Activated CD4-positive, alpha-beta memory T cell treated with anti-CD3 and anti-CD28 coated beads, Interleukin-2, amount 10 ng/mL, durations not matched to agents 7 days and 5 days (primary cell): ENCODE data around the gene TMEM53. TPM values are rescaled to one million over a fixed set of nuclear protein-coding genes. Genes with fewer than 3 reads are reported as not detected.

Experiments used
- CTCF ChIA-PET: fragments of 350-600 bp; sonication (Branson Sonifier 250); formaldehyde crosslinking; loops from one replicate; lab custom pipeline; 2021; ENCODE audit warnings: antibody characterized with exemption, inconsistent platforms; lab: Charles Lee
- POLR2A ChIA-PET: fragments of 350-600 bp; sonication (Branson Sonifier 250); formaldehyde crosslinking; loops from one replicate; lab custom pipeline; 2021; ENCODE audit warnings: antibody characterized with exemption; lab: Charles Lee
- DNase-seq: peaks from one replicate; pipeline ENCODE4 v3.0.0-alpha.2; 2020
- H3K27ac Mint-ChIP-seq: one replicate; pipeline ENCODE4 v1.8.0; 2021; ENCODE audit warnings: mild to moderate bottlenecking, mixed read lengths
- H3K27me3 Mint-ChIP-seq: one replicate; pipeline ENCODE4 v1.8.0; 2021; ENCODE audit warnings: mixed read lengths
- H3K36me3 Mint-ChIP-seq: one replicate; pipeline ENCODE4 v1.8.0; 2021; ENCODE audit warnings: low read depth, mixed read lengths
- H3K4me1 Mint-ChIP-seq: one replicate; pipeline ENCODE4 v1.8.0; 2021; ENCODE audit warnings: mixed read lengths
- H3K4me3 Mint-ChIP-seq: one replicate; pipeline ENCODE4 v1.8.0; 2021; ENCODE audit warnings: mild to moderate bottlenecking, mixed read lengths
- H3K9me3 Mint-ChIP-seq: one replicate; pipeline ENCODE4 v1.8.0; 2021; ENCODE audit warnings: mixed read lengths
- total RNA-seq, 2 experiments: library from RNA; stranded (reverse); gene quantifications; one replicate each; pipeline ENCODE4 v1.2.3, GENCODE V29; 2021

The TMEM53 gene
- total RNA-seq, 2 experiments from 2014 or later, result 4.3 to 5.6 TPM

GRCh38 chr1:44653107-44653964 is 20.9 kb downstream of the TMEM53 start:
- Mint-ChIP-seq H3K4me1 (no peaks in the 10 kb centered on the region), H3K4me3 (no peak overlapping the region), H3K36me3 (peaks cover 17% of the 10 kb centered on the region), H3K9me3 (no peaks in the 10 kb centered on the region), H3K27me3 (no peaks in the 10 kb centered on the region), H3K27ac (no peak overlapping the region)
- DNase-seq, result no peak
- CTCF ChIA-PET, result interaction anchor here (0.8 to 4.9 kb wide), 26 partner anchors 9 to 440 kb away, joined by 3 to 65 read pairs (median 5); partner anchors contain the start of genes ARMH1, DMAP1 and TMEM53
- POLR2A ChIA-PET, result interaction anchor here (0.8 to 3.7 kb wide), 6 partner anchors 9 to 81 kb away, joined by 3 to 52 read pairs (median 12); partner anchors contain the start of gene RNU5D-1

GRCh38 chr1:44652445-44653106 is 21.7 kb downstream of the TMEM53 start:
- CTCF ChIA-PET, result interaction anchor here (0.8 to 4.9 kb wide), 27 partner anchors 10 to 440 kb away, joined by 3 to 65 read pairs (median 5); partner anchors contain the start of genes ARMH1, DMAP1 and TMEM53
- Mint-ChIP-seq H3K4me1 (no peaks in the 10 kb centered on the region), H3K27me3 (no peaks in the 10 kb centered on the region), H3K27ac (no peak overlapping the region), H3K9me3 (no peaks in the 10 kb centered on the region), H3K4me3 (no peak overlapping the region), H3K36me3 (peaks cover 22% of the 10 kb centered on the region)
- DNase-seq, result peak; percentile 77
- POLR2A ChIA-PET, result interaction anchor here (0.8 to 3.7 kb wide), 9 partner anchors 10 to 80 kb away, joined by 3 to 52 read pairs (median 5); partner anchors contain the start of gene RNU5D-1

GRCh38 chr1:44651069-44651468 is 23.2 kb downstream of the TMEM53 start:
- CTCF ChIA-PET, result interaction anchor here (0.6 to 4.9 kb wide), 7 partner anchors 11 to 142 kb away, joined by 3 to 65 read pairs (median 35); partner anchors contain the start of genes ARMH1 and TMEM53
- H3K4me1 Mint-ChIP-seq, result no peaks in the 10 kb centered on the region
- H3K9me3 Mint-ChIP-seq, result no peaks in the 10 kb centered on the region
- H3K27me3 Mint-ChIP-seq, result no peaks in the 10 kb centered on the region
- POLR2A ChIA-PET, result interaction anchor here (2.5 to 3.7 kb wide), 3 partner anchors 9 to 70 kb away, joined by 12 to 52 read pairs (median 13); no protein-coding TSS in a partner anchor
- H3K27ac Mint-ChIP-seq, result no peak overlapping the region
- peaks cover 22% of the 10 kb centered on the region for H3K36me3 Mint-ChIP-seq
- DNase-seq, result no peak
- H3K4me3 Mint-ChIP-seq, result no peak overlapping the region

- Mint-ChIP-seq H3K27ac (no peak overlapping the region), H3K27me3 (no peaks in the 10 kb centered on the region), H3K4me1 (no peaks in the 10 kb centered on the region), H3K4me3 (no peak overlapping the region), H3K9me3 (no peaks in the 10 kb centered on the region), H3K36me3 (peaks cover 22% of the 10 kb centered on the region)
- POLR2A ChIA-PET, result interaction anchor here (3.7 kb wide), 1 partner anchor 18 kb away, joined by 52 read pairs; no protein-coding TSS in a partner anchor
- DNase-seq, result no peak
- CTCF ChIA-PET, result interaction anchor here (3.3 to 4.9 kb wide), 3 partner anchors 12 to 78 kb away, joined by 35 to 65 read pairs (median 42); no protein-coding TSS in a partner anchor
Measured at GRCh38 chr1:44650159-44650831, 24.0 kb downstream of the TMEM53 start.

GRCh38 chr1:44649788-44650158 is 24.5 kb downstream of the TMEM53 start:
- ChIA-PET POLR2A (no interaction called here), CTCF (interaction anchor here (4.0 to 4.9 kb wide), 2 partner anchors 13 to 18 kb away, joined by 35 to 65 read pairs; no protein-coding TSS in a partner anchor)
- peaks cover 26% of the 10 kb centered on the region for H3K36me3 Mint-ChIP-seq
- H3K27me3 Mint-ChIP-seq, result no peaks in the 10 kb centered on the region
- H3K4me1 Mint-ChIP-seq, result no peaks in the 10 kb centered on the region
- H3K9me3 Mint-ChIP-seq, result no peaks in the 10 kb centered on the region
- no peak overlapping the region for H3K27ac Mint-ChIP-seq
- no peak for DNase-seq
- H3K4me3 Mint-ChIP-seq, result no peak overlapping the region

GRCh38 chr1:44648529-44649250 is 25.6 kb downstream of the TMEM53 start:
- no peak overlapping the region for H3K4me3 Mint-ChIP-seq
- POLR2A ChIA-PET, result interaction anchor here (1.2 kb wide), 1 partner anchor 10 kb away, joined by 8 read pairs; no protein-coding TSS in a partner anchor
- no peaks in the 10 kb centered on the region for H3K27me3 Mint-ChIP-seq
- no peaks in the 10 kb centered on the region for H3K4me1 Mint-ChIP-seq
- H3K9me3 Mint-ChIP-seq, result no peaks in the 10 kb centered on the region
- no peak overlapping the region for H3K27ac Mint-ChIP-seq
- CTCF ChIA-PET, result interaction anchor here (0.6 to 4.9 kb wide), 5 partner anchors 8 to 430 kb away, joined by 3 to 65 read pairs (median 4); partner anchors contain the start of genes ARMH1 and TMEM53
- peaks cover 35% of the 10 kb centered on the region for H3K36me3 Mint-ChIP-seq
- no peak for DNase-seq

- no peak overlapping the region for H3K27ac Mint-ChIP-seq
- H3K36me3 Mint-ChIP-seq, result peaks cover 38% of the 10 kb centered on the region
- H3K27me3 Mint-ChIP-seq, result no peaks in the 10 kb centered on the region
- H3K4me3 Mint-ChIP-seq, result no peak overlapping the region
- ChIA-PET CTCF (interaction anchor here (0.6 to 1.8 kb wide), 5 partner anchors 9 to 393 kb away, joined by 3 to 4 read pairs (median 4); partner anchors contain the start of genes ARMH1 and TMEM53), POLR2A (interaction anchor here (0.7 to 3.7 kb wide), 3 partner anchors 9 to 16 kb away, joined by 3 to 25 read pairs (median 8); no protein-coding TSS in a partner anchor)
- no peaks in the 10 kb centered on the region for H3K9me3 Mint-ChIP-seq
- H3K4me1 Mint-ChIP-seq, result no peaks in the 10 kb centered on the region
- DNase-seq, result no peak
Measured at GRCh38 chr1:44647896-44648295, 26.4 kb downstream of the TMEM53 start.

GRCh38 chr1:44646261-44647110 is 27.8 kb downstream of the TMEM53 start:
- Mint-ChIP-seq H3K27ac (no peak overlapping the region), H3K27me3 (no peaks in the 10 kb centered on the region), H3K9me3 (no peaks in the 10 kb centered on the region), H3K4me1 (no peaks in the 10 kb centered on the region), H3K4me3 (no peak overlapping the region), H3K36me3 (peaks cover 50% of the 10 kb centered on the region)
- DNase-seq, result no peak
- ChIA-PET POLR2A (interaction anchor here (1.1 to 3.7 kb wide), 2 partner anchors 8 to 15 kb away, joined by 3 to 25 read pairs; no protein-coding TSS in a partner anchor), CTCF (interaction anchor here (1.5 to 1.8 kb wide), 2 partner anchors 28 to 75 kb away, joined by 4 read pairs; partner anchors contain the start of genes ARMH1 and TMEM53)

GRCh38 chr1:44645476-44646244 is 28.6 kb downstream of the TMEM53 start:
- CTCF ChIA-PET, result no interaction called here
- POLR2A ChIA-PET, result interaction anchor here (3.7 kb wide), 1 partner anchor 14 kb away, joined by 25 read pairs; no protein-coding TSS in a partner anchor
- Mint-ChIP-seq H3K27me3 (no peaks in the 10 kb centered on the region), H3K4me1 (no peaks in the 10 kb centered on the region), H3K4me3 (no peak overlapping the region), H3K36me3 (peaks cover 46% of the 10 kb centered on the region), H3K27ac (no peak overlapping the region), H3K9me3 (no peaks in the 10 kb centered on the region)
- no peak for DNase-seq

- no peaks in the 10 kb centered on the region for H3K9me3 Mint-ChIP-seq
- no peak overlapping the region for H3K27ac Mint-ChIP-seq
- H3K36me3 Mint-ChIP-seq, result peaks cover 44% of the 10 kb centered on the region
- ChIA-PET POLR2A (interaction anchor here (3.7 kb wide), 1 partner anchor 13 kb away, joined by 25 read pairs; no protein-coding TSS in a partner anchor), CTCF (no interaction called here)
- DNase-seq, result no peak
- no peaks in the 10 kb centered on the region for H3K27me3 Mint-ChIP-seq
- no peak overlapping the region for H3K4me3 Mint-ChIP-seq
- no peaks in the 10 kb centered on the region for H3K4me1 Mint-ChIP-seq
Measured at GRCh38 chr1:44644806-44645205, 29.5 kb downstream of the TMEM53 start.
